A673 (cell line): Measurements from ENCODE around the gene MYO18B.

Experiments
- EZH2 ChIP-seq: fragments of 200-600 bp; sonication (generic); IDR thresholded peaks from 2 replicates; pipeline ENCODE4 v1.6.1; 2017; ENCODE audit warnings: borderline replicate concordance, low read depth, mild to moderate bottlenecking, mixed read lengths, antibody characterized with exemption, low read length; ENCODE audit not compliant: poor library complexity, severe bottlenecking
- TF ChIP-seq, protein P1 (sequence below): fragments of 300-800, 200-600 bp; sonication (generic); conservative IDR thresholded peaks from 2 replicates; pipeline ENCODE4 v1.5.1; 2017; ENCODE audit warnings: low read depth, mild to moderate bottlenecking, antibody characterized with exemption, low read length, moderate library complexity, mixed read lengths

DNA sequence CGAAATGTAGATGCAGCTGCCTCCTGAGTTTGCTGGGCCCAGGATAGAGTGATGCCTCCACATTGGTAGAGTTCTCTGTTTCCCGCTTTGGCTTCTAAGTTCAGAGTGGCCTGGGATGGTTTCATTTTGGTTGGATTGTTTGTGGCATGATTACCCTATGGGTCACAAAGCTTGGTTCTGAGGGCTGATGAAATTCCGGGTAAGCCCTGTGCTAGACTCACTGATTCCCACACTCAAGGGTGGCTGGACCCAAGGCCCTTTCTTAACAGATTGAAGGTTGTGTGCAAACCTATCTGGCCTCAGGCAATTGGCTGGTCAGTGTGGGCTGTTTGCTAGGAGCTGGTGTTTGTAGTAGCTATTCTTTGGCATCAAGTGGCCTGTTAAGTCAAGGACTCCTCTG lies 158.4 kb downstream of the MYO18B start:
- TF ChIP-seq, protein P1, sequence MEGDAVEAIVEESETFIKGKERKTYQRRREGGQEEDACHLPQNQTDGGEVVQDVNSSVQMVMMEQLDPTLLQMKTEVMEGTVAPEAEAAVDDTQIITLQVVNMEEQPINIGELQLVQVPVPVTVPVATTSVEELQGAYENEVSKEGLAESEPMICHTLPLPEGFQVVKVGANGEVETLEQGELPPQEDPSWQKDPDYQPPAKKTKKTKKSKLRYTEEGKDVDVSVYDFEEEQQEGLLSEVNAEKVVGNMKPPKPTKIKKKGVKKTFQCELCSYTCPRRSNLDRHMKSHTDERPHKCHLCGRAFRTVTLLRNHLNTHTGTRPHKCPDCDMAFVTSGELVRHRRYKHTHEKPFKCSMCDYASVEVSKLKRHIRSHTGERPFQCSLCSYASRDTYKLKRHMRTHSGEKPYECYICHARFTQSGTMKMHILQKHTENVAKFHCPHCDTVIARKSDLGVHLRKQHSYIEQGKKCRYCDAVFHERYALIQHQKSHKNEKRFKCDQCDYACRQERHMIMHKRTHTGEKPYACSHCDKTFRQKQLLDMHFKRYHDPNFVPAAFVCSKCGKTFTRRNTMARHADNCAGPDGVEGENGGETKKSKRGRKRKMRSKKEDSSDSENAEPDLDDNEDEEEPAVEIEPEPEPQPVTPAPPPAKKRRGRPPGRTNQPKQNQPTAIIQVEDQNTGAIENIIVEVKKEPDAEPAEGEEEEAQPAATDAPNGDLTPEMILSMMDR = no peak
- TF ChIP-seq EZH2 = no peak
